ENCODE results near the gene C16orf54.
"Not testable (repeated sequence)": the region's sequence is repeated elsewhere in the genome, so short reads cannot be mapped to it uniquely, and the experiment has no call there.

C16orf54 gene

GRCh38 chr16:29745853-29746345, at the start of gene C16orf54:
Gene C16orf54, minus strand, starts transcription at chr16:29745990. Its CDS starts 1,039 bp downstream, at chr16:29744951.
- peak; percentile 80 for DNase-seq

GRCh38 chr16:29794231-29794710, 48.5 kb upstream of the C16orf54 start:
- no peak for DNase-seq

GRCh38 chr16:29793153-29793552, 47.4 kb upstream of the C16orf54 start:
- not testable (repeated sequence) for DNase-seq

- no peak for DNase-seq
These were observed 46.3 kb upstream of the C16orf54 start for GRCh38 chr16:29791845-29792807.

GRCh38 chr16:29790949-29791844, 45.4 kb upstream of the C16orf54 start:
- DNase-seq = no peak

GRCh38 chr16:29790183-29790948, 44.6 kb upstream of the C16orf54 start, which contains the start of gene KIF22:
Gene KIF22, plus strand, starts transcription at chr16:29790751. Its CDS starts 9 bp downstream, at chr16:29790760.
- peak; percentile 100 for DNase-seq

- peak; percentile 30 for DNase-seq
These were observed 44.0 kb upstream of the C16orf54 start for GRCh38 chr16:29789775-29790182.

- not testable (repeated sequence) for DNase-seq
These were observed 41.4 kb upstream of the C16orf54 start for GRCh38 chr16:29787155-29787554.

- DNase-seq = peak; percentile 80
These were observed 39.2 kb upstream of the C16orf54 start for GRCh38 chr16:29784901-29785500.

GRCh38 chr16:29784157-29784556, 38.4 kb upstream of the C16orf54 start:
- DNase-seq = no peak

- not testable (repeated sequence) for DNase-seq
These were observed 37.5 kb upstream of the C16orf54 start for GRCh38 chr16:29783094-29783953.

GRCh38 chr16:29779474-29779873, 33.7 kb upstream of the C16orf54 start:
- no peak for DNase-seq

GRCh38 chr16:29777576-29778350, 32.0 kb upstream of the C16orf54 start, which contains the start of gene ZG16:
Gene ZG16, plus strand, starts transcription at chr16:29778256. Its CDS starts 1,011 bp downstream, at chr16:29779267.
- no peak for DNase-seq

- no peak for DNase-seq
These were observed 30.1 kb upstream of the C16orf54 start for GRCh38 chr16:29775742-29776408.

GRCh38 chr16:29774730-29775129, 28.9 kb upstream of the C16orf54 start:
- DNase-seq = no peak

GRCh38 chr16:29772330-29772729, 26.5 kb upstream of the C16orf54 start:
- DNase-seq = not testable (repeated sequence)

GRCh38 chr16:29770250-29770929, 24.6 kb upstream of the C16orf54 start:
- DNase-seq = no peak

GRCh38 chr16:29769507-29769906, 23.7 kb upstream of the C16orf54 start:
- DNase-seq = no peak
